ENCODE results near the gene CD99L2. TPM values are rescaled to one million over a fixed set of nuclear protein-coding genes. Genes with fewer than 3 reads are reported as not detected.

The CD99L2 gene
- total RNA-seq, 1 experiment from 2014 or later = 7.3 TPM

DNA sequence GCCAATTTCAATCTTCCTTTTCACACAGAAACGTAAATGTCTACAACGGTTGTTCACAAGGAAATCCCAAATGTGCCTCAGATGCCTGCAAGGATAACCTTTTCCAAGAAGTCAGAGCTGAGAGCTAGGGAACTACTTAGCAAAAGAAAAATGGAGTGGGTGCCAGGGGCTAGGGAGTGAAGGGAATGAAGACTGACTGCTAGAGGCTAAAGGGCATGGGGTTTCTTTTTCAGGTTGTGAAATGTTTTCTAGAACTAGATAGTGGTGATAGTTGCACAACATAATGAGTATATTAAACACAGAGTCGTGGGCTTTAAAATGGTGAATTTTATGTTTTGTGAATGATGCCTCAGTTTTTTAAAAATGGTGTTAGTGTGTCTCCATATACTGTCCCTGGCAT lies 53.4 kb downstream of the CD99L2 start:
- Histone ChIP-seq H4K5ac (ENCODE audit: insufficient read length, low read depth, low read length) (no peak overlapping the region), H2BK20ac (ENCODE audit: low read depth, low read length, poor library complexity, severe bottlenecking) (no peak overlapping the region), H4K20me1 (ENCODE audit: control insufficient read depth, insufficient read depth, insufficient read length) (no peaks in the 10 kb centered on the region), H3K27ac (ENCODE audit: insufficient read length, low read depth, low read length) (no peak overlapping the region), H3K79me2 (ENCODE audit: insufficient read depth, low read length) (no peaks in the 10 kb centered on the region), H2AFZ (ENCODE audit: low read length) (no peak overlapping the region), H3K4me1 (ENCODE audit: insufficient read depth, low read length) (peaks cover 4% of the 10 kb centered on the region; the same call in 1 of the 2 replicates), H3K9ac (ENCODE audit: extremely low read depth, insufficient read length, low read length) (no peak overlapping the region), H3K27me3 (ENCODE audit: insufficient read depth, low read length) (no peaks in the 10 kb centered on the region), H2BK15ac (ENCODE audit: low read depth, low read length) (no peak overlapping the region), H3K4me2 (ENCODE audit: insufficient read depth, insufficient read length, low read length) (no peak overlapping the region), H3T11ph (ENCODE audit: low read length) (no peak overlapping the region), H3K56ac (ENCODE audit: insufficient read length, low read depth, low read length) (no peak overlapping the region), H2BK12ac (ENCODE audit: insufficient read length, low read depth, low read length) (no peak overlapping the region), H2BK5ac (ENCODE audit: insufficient read length, low read length) (no peak overlapping the region), H3K9me3 (ENCODE audit: control insufficient read depth, low read depth, low read length) (no peaks in the 10 kb centered on the region), H3K4ac (ENCODE audit: low read depth, low read length) (no peak overlapping the region), H2AK5ac (ENCODE audit: insufficient read length, low read length) (no peak overlapping the region), H3K79me1 (ENCODE audit: insufficient read depth, low read depth, low read length, poor library complexity, severe bottlenecking) (peaks cover 4% of the 10 kb centered on the region), H4K8ac (replicated peaks; ENCODE audit: insufficient read length, low read depth, low read length) (no peak overlapping the region), H3K14ac (ENCODE audit: insufficient read depth, low read length) (no peak overlapping the region; the same call in 1 of the 2 replicates), H4K91ac (ENCODE audit: insufficient read length, low read depth, low read length) (no peak overlapping the region), H3K18ac (ENCODE audit: insufficient read length, low read depth, low read length) (no peak overlapping the region), H3K23ac (ENCODE audit: insufficient read length, low read depth, low read length) (no peak overlapping the region), H2BK120ac (ENCODE audit: low read depth, low read length, poor library complexity, severe bottlenecking) (no peak overlapping the region), H3K23me2 (ENCODE audit: insufficient read length, low read depth, low read length, poor library complexity, severe bottlenecking) (no peaks in the 10 kb centered on the region)
- Mint-ChIP-seq H3K4me3 (no peak overlapping the region), H3K27ac (0 out of 7 replicates have a peak overlapping the region, but pooled peaks of 1 of the 3 experiments have one; percentile 4), H3K36me3 (ENCODE audit: insufficient read depth in 1 of 3, low read depth in 3 of 3) (peaks cover 0 to 6% (median 0%) of the 10 kb centered on the region in 3 experiments; a peak in 2 of 7 replicates), H3K4me1 (no peaks in the 10 kb centered on the region; a peak in 3 of 4 replicates), H3K9me3 (peaks cover 29 to 58% of the 10 kb centered on the region in 2 experiments), H3K27me3 (ENCODE audit: low read depth) (no peaks in the 10 kb centered on the region)
- whole genome bisulfite sequencing (ENCODE audit: extremely low coverage, insufficient read length, low lambda C conversion rate) = no CpG with 5 or more reads among the region's 3 CpGs
- no peak for DNase-seq
- TF ChIP-seq, protein P1, sequence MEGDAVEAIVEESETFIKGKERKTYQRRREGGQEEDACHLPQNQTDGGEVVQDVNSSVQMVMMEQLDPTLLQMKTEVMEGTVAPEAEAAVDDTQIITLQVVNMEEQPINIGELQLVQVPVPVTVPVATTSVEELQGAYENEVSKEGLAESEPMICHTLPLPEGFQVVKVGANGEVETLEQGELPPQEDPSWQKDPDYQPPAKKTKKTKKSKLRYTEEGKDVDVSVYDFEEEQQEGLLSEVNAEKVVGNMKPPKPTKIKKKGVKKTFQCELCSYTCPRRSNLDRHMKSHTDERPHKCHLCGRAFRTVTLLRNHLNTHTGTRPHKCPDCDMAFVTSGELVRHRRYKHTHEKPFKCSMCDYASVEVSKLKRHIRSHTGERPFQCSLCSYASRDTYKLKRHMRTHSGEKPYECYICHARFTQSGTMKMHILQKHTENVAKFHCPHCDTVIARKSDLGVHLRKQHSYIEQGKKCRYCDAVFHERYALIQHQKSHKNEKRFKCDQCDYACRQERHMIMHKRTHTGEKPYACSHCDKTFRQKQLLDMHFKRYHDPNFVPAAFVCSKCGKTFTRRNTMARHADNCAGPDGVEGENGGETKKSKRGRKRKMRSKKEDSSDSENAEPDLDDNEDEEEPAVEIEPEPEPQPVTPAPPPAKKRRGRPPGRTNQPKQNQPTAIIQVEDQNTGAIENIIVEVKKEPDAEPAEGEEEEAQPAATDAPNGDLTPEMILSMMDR (conservative IDR thresholded peaks at IDR 0.05) = no peak
